Activated naive CD8-positive, alpha-beta T cell treated with anti-CD3 and anti-CD28 coated beads for 36 hours (primary cell): ENCODE data around the gene PHF11. TPM values are rescaled to one million over a fixed set of nuclear protein-coding genes. Genes with fewer than 3 reads are reported as not detected.

Experiments
- DNase-seq: peaks from one replicate; pipeline ENCODE4 v3.0.0; 2021
- H3K27ac Mint-ChIP-seq: one replicate; pipeline ENCODE4 v1.8.0; 2022; ENCODE audit warnings: mild to moderate bottlenecking, moderate library complexity, mixed read lengths
- H3K27me3 Mint-ChIP-seq: one replicate; pipeline ENCODE4 v1.8.0; 2022; ENCODE audit warnings: mild to moderate bottlenecking, mixed read lengths
- H3K36me3 Mint-ChIP-seq: one replicate; pipeline ENCODE4 v1.8.0; 2021; ENCODE audit warnings: mild to moderate bottlenecking, mixed read lengths
- H3K4me1 Mint-ChIP-seq: one replicate; pipeline ENCODE4 v1.8.0; 2021; ENCODE audit warnings: mixed read lengths
- H3K4me3 Mint-ChIP-seq: one replicate; pipeline ENCODE4 v1.8.0; 2022; ENCODE audit warnings: mild to moderate bottlenecking, moderate library complexity, mixed read lengths
- H3K9me3 Mint-ChIP-seq: one replicate; pipeline ENCODE4 v1.8.0; 2022; ENCODE audit warnings: mixed read lengths
- total RNA-seq, 2 experiments: library from RNA; stranded (reverse); gene quantifications; one replicate each; pipeline ENCODE4 v1.2.3, GENCODE V29; 2021

PHF11 gene
- total RNA-seq: 10 to 100 TPM; 53.6 to 61.5 TPM

- Mint-ChIP-seq H3K4me3 (peak within 1 kb of the TSS; percentile 97), H3K4me1 (peaks cover 45% of the 10 kb centered on the region), H3K27ac (peak within 1 kb of the TSS; percentile 99), H3K9me3 (no peaks in the 10 kb centered on the region), H3K36me3 (peaks cover 41% of the 10 kb centered on the region), H3K27me3 (no peaks in the 10 kb centered on the region)
- DNase-seq: peak; percentile 92
Measured at GRCh38 chr13:49495783-49496762, at the start of gene PHF11. Gene PHF11, plus strand, starts transcription at chr13:49495953. Its CDS starts 49 bp downstream, at chr13:49496002.

GRCh38 chr13:49446473-49446872 is 49.3 kb upstream of the PHF11 start:
- no peaks in the 10 kb centered on the region for H3K9me3 Mint-ChIP-seq
- no peaks in the 10 kb centered on the region for H3K27me3 Mint-ChIP-seq
- peaks cover 28% of the 10 kb centered on the region for H3K36me3 Mint-ChIP-seq
- no peak for DNase-seq
- peak overlapping the region; percentile 77 for H3K27ac Mint-ChIP-seq
- peak overlapping the region; percentile 72 for H3K4me3 Mint-ChIP-seq
- H3K4me1 Mint-ChIP-seq: peaks cover 47% of the 10 kb centered on the region

GRCh38 chr13:49448753-49449152 is 47.0 kb upstream of the PHF11 start:
- no peak for DNase-seq
- Mint-ChIP-seq H3K36me3 (peaks cover 27% of the 10 kb centered on the region), H3K4me1 (peaks cover 43% of the 10 kb centered on the region), H3K9me3 (no peaks in the 10 kb centered on the region), H3K27me3 (no peaks in the 10 kb centered on the region), H3K27ac (no peak overlapping the region), H3K4me3 (no peak overlapping the region)

DNA sequence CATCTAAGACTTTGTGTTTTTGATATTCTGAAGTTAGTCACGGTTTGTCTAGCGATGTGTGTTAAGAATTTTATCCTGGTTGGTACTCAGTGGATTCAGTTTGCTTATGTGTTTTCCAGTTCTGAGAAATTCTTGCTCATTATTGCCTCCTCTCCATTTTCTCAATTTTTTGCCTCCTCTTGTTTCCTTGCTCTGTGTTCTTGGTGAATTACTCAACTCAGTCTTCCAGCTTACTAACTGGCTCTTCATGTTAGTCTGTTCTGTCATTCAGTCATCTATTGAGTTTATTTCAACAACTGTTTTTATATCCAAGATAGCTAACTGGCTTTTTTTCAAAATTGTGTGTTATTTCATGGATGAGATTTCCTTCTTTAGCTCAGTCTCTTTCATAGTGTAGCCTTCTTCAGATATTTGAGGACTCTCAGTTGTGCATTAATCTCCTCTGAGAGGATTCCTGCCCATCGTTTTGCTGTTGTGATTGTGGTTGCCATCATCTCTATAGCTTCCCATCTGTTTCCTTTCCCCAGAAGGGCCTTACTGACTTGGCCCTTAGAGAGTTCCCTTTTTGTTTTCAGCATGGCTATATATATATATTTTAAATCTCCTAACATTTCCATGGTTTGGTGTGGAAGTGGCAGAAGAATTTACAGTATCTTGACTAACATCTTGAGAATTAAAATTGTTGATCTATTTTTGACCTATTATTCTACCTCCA is 45.5 kb upstream of the PHF11 start:
- DNase-seq: no peak
- no peaks in the 10 kb centered on the region for H3K27me3 Mint-ChIP-seq
- H3K4me3 Mint-ChIP-seq: no peak overlapping the region
- H3K27ac Mint-ChIP-seq: peak overlapping the region; percentile 8
- peaks cover 29% of the 10 kb centered on the region for H3K36me3 Mint-ChIP-seq
- H3K9me3 Mint-ChIP-seq: no peaks in the 10 kb centered on the region
- H3K4me1 Mint-ChIP-seq: peaks cover 51% of the 10 kb centered on the region

DNA sequence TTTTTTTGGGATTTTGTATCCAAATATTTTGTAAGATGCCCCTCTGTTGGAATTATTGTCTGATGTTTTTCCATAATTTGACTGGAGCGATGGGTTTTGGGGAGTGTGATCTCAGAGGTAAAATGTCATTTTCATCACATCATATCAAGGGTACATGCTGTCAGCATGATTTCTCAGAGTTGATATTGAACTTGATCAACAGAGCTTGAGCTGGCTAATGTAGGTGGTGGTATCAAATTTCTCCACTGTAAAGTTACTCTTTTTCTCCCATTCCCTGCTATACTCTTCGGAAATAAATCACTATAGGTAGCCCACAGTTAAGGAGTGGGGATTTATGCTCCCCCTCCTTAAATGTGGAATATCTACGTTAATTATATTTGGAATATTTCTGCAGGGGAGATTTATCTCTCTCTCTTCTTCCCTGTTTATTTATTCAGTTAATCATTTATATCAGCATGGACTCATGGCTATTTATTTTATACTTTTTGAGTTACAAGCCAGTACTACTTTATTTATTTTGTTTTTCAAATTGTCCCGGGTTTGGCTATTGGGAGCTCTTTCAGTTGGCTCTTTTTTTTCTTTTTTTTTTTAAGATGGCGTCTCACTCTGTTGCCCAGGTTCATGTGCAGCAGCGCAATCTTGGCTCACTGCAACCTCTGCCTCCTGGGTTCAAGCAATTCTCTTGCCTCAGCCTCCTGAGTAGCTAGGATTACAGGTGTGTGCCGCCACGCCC is 42.9 kb upstream of the PHF11 start:
- no peaks in the 10 kb centered on the region for H3K9me3 Mint-ChIP-seq
- H3K27ac Mint-ChIP-seq: no peak overlapping the region
- H3K27me3 Mint-ChIP-seq: no peaks in the 10 kb centered on the region
- no peak overlapping the region for H3K4me3 Mint-ChIP-seq
- peaks cover 38% of the 10 kb centered on the region for H3K4me1 Mint-ChIP-seq
- peaks cover 24% of the 10 kb centered on the region for H3K36me3 Mint-ChIP-seq
- DNase-seq: no peak

GRCh38 chr13:49453465-49453864 is 42.3 kb upstream of the PHF11 start:
- Mint-ChIP-seq H3K4me1 (peaks cover 39% of the 10 kb centered on the region), H3K9me3 (no peaks in the 10 kb centered on the region), H3K36me3 (peaks cover 24% of the 10 kb centered on the region), H3K27me3 (no peaks in the 10 kb centered on the region), H3K4me3 (no peak overlapping the region), H3K27ac (no peak overlapping the region)
- DNase-seq: no peak

DNA sequence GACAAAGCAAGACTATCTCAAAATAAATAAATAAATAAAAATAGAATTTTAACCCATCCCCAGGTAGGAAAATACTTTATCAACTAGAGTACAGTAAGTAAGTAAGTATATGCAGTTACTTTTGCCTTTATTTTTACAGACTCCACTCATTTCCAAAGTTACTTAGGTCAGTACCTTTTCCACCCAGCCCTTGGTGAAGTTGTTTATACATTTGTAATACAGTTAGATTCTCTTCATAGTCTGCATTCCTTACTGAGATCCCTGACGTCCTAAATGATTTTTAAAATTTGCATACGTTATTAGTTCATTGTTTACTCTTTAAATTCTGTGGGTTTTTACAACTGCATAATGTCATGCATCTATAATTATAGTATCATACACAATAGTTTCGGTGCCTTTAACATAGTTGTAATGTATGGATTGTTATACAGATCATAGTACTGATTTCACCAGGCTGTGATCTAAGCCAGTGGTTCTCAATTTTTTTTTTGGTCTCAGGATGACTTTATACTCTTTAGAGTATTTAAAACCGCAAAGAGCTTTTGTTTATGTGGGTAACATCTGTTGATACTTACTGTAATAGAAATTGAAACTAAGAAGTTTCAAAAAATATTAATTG is 41.3 kb upstream of the PHF11 start:
- no peaks in the 10 kb centered on the region for H3K9me3 Mint-ChIP-seq
- H3K27me3 Mint-ChIP-seq: no peaks in the 10 kb centered on the region
- peaks cover 31% of the 10 kb centered on the region for H3K4me1 Mint-ChIP-seq
- DNase-seq: no peak
- no peak overlapping the region for H3K4me3 Mint-ChIP-seq
- H3K27ac Mint-ChIP-seq: no peak overlapping the region
- H3K36me3 Mint-ChIP-seq: peaks cover 16% of the 10 kb centered on the region

DNA sequence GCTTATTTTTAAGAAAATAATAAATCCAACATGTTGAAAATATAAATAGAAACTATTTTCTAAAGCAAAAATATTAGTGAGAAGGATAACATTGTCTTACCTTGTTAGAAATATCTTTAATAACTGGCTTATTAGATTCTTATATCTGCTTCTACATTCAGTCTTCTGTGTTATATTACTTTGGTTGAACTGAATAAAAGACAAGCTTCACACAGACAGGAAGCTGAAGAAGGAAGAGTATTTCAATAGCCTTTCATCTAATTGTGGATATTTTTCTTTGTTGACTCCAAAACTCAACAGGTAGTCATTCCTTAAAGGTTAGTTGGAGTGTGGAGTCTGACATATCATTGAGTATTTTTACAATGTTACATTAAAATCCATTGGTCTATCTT is 40.8 kb upstream of the PHF11 start:
- no peaks in the 10 kb centered on the region for H3K27me3 Mint-ChIP-seq
- H3K4me3 Mint-ChIP-seq: no peak overlapping the region
- H3K36me3 Mint-ChIP-seq: peaks cover 11% of the 10 kb centered on the region
- DNase-seq: no peak
- H3K4me1 Mint-ChIP-seq: peaks cover 26% of the 10 kb centered on the region
- no peak overlapping the region for H3K27ac Mint-ChIP-seq
- H3K9me3 Mint-ChIP-seq: no peaks in the 10 kb centered on the region

GRCh38 chr13:49456156-49456555 is 39.6 kb upstream of the PHF11 start:
- Mint-ChIP-seq H3K27me3 (no peaks in the 10 kb centered on the region), H3K4me1 (peaks cover 22% of the 10 kb centered on the region), H3K9me3 (no peaks in the 10 kb centered on the region), H3K36me3 (peaks cover 11% of the 10 kb centered on the region), H3K4me3 (no peak overlapping the region), H3K27ac (no peak overlapping the region)
- DNase-seq: no peak

DNA sequence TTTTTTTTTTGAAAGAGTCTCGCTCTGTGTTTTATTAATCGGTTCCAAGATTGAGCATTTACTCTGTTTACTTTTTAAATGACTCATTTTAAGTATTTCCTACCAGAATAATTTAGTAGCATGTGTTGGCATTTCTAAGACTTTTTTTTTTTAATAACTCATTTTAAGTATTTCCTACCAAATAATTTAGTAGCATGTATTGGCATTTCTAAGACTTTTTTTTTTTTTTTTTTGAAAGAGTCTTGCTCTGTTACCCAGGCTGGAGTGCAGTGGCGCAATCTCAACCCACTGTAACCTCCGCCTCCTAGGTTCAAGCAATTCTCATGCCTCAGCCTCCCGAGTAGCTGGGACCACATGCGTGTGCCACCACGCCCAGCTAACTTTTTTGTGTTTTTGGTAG is 38.5 kb upstream of the PHF11 start:
- Mint-ChIP-seq H3K4me3 (no peak overlapping the region), H3K27me3 (no peaks in the 10 kb centered on the region), H3K36me3 (peaks cover 21% of the 10 kb centered on the region), H3K9me3 (no peaks in the 10 kb centered on the region), H3K4me1 (peaks cover 19% of the 10 kb centered on the region), H3K27ac (no peak overlapping the region)
- no peak for DNase-seq

- Mint-ChIP-seq H3K4me3 (no peak overlapping the region), H3K9me3 (peaks cover 6% of the 10 kb centered on the region), H3K27me3 (no peaks in the 10 kb centered on the region), H3K36me3 (peaks cover 34% of the 10 kb centered on the region), H3K4me1 (peaks cover 14% of the 10 kb centered on the region), H3K27ac (no peak overlapping the region)
- no peak for DNase-seq
Measured at GRCh38 chr13:49459580-49459979, 36.2 kb upstream of the PHF11 start.

GRCh38 chr13:49464085-49464484 is 31.7 kb upstream of the PHF11 start:
- Mint-ChIP-seq H3K27ac (no peak overlapping the region), H3K9me3 (peaks cover 6% of the 10 kb centered on the region), H3K4me1 (no peaks in the 10 kb centered on the region), H3K36me3 (peaks cover 41% of the 10 kb centered on the region), H3K4me3 (no peak overlapping the region), H3K27me3 (no peaks in the 10 kb centered on the region)
- DNase-seq: no peak

GRCh38 chr13:49464621-49465325 is 31.0 kb upstream of the PHF11 start:
- no peaks in the 10 kb centered on the region for H3K4me1 Mint-ChIP-seq
- peaks cover 6% of the 10 kb centered on the region for H3K9me3 Mint-ChIP-seq
- peaks cover 41% of the 10 kb centered on the region for H3K36me3 Mint-ChIP-seq
- H3K27ac Mint-ChIP-seq: no peak overlapping the region
- no peak overlapping the region for H3K4me3 Mint-ChIP-seq
- H3K27me3 Mint-ChIP-seq: no peaks in the 10 kb centered on the region
- no peak for DNase-seq

DNA sequence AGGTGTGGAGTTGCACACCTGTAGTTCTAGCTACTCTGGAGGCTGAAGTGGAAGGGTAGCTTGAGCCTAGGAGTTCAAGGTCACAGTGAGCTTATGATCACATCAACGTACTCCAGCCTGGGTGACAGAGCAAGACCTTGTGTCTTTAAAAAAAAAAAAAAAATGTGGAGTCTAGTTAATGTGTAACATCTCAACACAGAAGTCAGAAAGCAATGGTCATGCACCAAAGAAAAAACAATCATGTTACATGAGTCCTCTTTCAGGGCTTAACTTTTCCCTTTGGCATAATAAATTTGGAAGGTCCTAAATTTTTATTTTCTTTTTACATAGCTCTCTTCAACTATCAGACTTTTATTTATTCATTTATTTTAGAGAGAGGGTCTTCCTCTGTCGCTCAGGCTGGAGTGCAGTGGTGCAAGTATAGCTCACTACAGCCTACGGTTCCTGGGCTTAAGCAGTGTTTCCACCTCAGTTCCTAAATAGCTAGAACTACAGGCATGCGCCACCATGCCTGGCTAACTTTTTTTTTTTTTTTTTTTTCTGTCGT is 29.4 kb upstream of the PHF11 start:
- H3K9me3 Mint-ChIP-seq: peaks cover 6% of the 10 kb centered on the region
- DNase-seq: no peak
- no peaks in the 10 kb centered on the region for H3K27me3 Mint-ChIP-seq
- no peak overlapping the region for H3K4me3 Mint-ChIP-seq
- H3K36me3 Mint-ChIP-seq: peaks cover 36% of the 10 kb centered on the region
- H3K4me1 Mint-ChIP-seq: no peaks in the 10 kb centered on the region
- no peak overlapping the region for H3K27ac Mint-ChIP-seq
